Caki2 (cell line): ENCODE data around the gene NUDT22. TPM values are rescaled to one million over a fixed set of nuclear protein-coding genes. Genes with fewer than 3 reads are reported as not detected.

Experiments
- DNase-seq: peaks from one replicate; pipeline ENCODE4 v3.0.0-alpha.2; 2015; ENCODE audit warnings: low read depth
- in situ Hi-C: cut with HindIII; loops from 2 replicates; pipeline ENCODE4 v1.10.0; 2016; ENCODE audit warnings: low sequenced_read_pairs, low pct_unique_long_range_greater_than_20kb, mixed read lengths
- total RNA-seq: library from RNA; depleted of rRNA; stranded (reverse); fragments of >200 nt; shearing (Covaris generic); gene quantifications from 2 replicates; pipeline ENCODE4 v1.2.3, GENCODE V29; 2014; ENCODE audit warnings: low replicate concordance

Gene NUDT22
- total RNA-seq, 1 experiment from 2014 or later: 31.4 TPM

DNA sequence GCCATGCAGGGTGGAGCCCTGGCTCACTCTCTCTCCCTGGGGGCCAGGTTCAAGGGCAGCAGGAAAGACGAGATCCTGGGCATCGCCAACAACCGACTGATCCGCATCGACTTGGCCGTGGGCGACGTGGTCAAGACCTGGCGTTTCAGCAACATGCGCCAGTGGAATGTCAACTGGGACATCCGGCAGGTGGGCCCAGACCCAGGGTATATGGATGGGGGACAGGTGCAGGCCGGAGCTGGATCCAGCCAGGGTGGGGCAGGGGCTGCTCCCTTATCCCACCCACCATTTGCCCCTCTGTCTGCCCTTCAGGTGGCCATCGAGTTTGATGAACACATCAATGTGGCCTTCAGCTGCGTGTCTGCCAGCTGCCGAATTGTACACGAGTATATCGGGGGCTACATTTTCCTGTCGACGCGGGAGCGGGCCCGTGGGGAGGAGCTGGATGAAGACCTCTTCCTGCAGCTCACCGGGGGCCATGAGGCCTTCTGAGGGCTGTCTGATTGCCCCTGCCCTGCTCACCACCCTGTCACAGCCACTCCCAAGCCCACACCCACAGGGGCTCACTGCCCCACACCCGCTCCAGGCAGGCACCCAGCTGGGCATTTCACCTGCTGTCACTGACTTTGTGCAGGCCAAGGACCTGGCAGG, 2.9 kb upstream of the NUDT22 start:
- in situ Hi-C loops: no loop called here

DNA sequence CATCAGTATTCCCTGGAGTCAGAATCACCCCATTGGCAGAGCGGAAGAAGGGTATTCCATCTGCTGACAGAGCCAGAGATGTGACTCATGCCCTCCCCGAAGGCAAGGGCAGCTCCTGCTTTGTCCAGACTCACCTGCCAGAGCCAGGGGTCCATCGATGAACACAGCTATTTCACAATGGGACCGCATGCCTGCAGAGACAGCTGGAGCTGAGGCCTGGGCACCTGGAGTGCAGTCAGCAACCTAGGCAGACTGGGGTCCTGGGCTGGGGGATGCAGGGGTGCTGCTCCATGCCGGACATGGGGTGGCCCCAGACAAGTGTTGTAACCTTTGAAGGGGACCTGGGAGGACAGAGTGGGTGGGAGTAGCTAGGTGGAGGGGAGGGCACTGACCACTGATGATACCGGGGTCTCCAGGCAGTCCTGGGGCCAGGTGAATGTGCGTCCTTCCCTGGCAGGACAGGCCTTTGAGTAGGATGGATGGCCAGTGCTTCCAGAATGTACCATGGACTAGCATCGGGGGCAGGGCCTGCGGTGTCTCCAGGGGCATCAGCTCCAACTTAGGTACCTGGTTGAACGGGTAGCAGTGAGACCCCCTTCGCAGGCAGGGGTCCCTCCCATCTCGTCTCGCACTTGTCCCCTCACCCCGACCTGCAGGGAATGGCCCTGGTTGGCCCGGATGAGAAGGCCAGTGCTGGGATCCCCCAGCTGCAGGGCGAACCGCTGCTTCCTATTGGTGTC, 1.8 kb upstream of the NUDT22 start:
- in situ Hi-C loops: no loop called here
- no peak for DNase-seq

More for the DNA sequence above, 2.9 kb upstream of the NUDT22 start:
- no peak for DNase-seq

DNA sequence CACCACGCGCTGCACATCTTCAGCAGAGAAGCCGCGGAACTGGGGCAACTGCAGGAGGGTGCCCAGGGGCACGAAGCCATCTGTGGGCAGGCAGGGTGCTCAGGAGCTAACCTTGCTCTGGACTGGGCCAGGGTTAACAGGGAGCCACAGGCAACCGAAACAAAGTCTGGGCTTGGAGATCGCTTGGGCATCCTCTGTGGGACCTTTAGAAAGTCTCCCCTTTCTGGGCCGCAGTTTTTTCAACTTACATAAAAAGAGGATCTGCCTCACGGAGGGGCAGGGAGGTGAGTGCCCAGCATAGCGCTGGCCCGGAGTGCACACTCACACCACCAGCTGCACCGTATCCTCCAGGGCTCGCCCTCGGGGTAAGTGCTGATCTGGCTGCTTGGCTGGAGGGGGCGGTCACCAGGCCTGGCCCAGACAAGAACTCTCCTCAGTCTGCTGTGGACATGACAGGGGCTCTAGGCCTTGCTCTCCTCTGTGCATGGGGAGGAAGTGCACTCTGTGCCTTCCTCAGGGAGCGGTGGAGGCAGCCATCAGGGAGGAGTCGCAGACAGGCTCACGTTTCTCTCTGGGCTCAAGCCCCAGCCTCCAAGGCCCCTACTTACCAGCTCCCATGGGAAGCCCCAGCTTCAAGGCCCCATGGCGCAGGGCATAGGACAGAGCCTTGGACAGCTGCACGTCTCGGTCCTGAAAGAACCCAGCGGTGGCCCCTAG, 1.0 kb upstream of the NUDT22 start:
- no peak for DNase-seq
- in situ Hi-C loops: no loop called here

DNA sequence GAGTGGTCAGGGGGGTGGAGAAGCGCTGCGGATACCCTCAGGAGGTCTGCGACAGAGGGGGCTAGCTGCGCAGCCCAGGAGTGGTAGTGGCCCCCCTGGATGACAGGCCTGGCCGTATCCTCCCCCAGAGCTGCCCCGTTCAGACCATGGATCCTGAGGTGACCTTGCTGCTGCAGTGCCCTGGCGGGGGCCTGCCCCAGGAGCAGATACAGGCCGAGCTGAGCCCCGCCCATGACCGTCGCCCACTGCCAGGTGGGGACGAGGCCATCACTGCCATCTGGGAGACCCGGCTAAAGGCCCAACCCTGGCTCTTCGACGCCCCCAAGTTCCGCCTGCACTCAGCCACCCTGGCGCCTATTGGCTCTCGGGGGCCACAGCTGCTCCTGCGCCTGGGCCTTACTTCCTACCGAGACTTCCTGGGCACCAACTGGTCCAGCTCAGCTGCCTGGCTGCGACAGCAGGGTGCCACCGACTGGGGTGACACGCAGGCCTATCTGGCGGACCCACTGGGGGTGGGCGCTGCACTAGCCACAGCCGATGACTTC, 505 bp downstream of the NUDT22 start:
- in situ Hi-C loops: no loop called here

DNA sequence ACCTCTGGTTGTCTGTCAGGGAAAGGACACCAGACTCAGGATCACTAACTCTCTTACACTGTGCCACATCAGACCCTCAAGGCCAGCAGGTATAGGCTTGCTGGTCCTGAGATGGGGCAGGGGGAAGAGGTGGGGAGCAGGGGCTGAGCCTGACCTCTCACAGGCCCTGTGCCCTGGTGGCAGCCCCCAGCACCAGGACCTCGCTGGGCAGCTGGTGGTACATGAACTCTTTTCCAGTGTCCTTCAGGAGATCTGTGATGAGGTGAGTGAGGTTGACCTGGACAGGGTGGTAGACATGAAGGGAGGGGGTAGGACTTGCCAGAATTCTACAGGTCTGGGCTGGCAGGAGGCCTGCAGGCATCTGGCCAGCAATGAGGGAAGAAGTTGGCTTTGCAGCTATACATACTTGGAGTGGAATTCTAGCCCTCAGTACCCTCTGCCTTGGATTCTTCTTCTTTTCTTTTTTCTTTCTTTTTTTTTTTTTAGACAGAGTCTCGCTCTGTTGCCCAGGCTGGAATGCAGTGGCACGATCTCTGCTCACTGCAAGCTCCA, 1.4 kb downstream of the NUDT22 start:
- in situ Hi-C loops: no loop called here
- DNase-seq: no peak

More for the DNA sequence above, 505 bp downstream of the NUDT22 start:
- DNase-seq: peak; percentile 46

DNA sequence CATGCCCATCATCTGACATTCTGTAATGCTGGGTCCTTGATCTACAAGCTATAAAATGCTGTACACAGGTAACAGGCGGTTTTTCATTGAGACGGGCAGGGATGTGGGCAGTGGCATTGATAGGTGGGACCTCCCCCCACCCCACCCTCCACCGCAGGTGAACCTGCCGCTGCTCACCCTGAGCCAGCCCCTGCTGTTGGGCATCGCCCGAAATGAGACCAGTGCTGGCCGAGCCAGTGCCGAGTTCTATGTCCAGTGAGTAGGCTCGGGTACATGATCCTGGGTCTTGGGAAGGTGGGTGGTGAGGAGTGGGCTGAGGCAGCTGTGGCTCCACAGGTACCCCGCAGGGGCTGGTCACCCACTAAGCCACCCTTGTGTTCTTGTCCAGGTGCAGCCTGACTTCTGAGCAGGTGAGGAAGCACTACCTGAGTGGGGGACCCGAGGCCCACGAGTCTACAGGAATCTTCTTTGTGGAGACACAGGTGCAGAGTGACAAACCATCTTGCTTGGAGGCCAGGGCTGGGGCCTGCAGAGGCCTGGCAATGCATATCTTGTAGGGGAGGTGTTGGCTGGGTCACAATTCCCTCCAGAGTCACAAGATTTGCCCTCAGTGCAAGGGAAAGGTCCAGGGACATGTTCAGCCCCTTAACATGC, 3.1 kb downstream of the NUDT22 start:
- no peak for DNase-seq
- in situ Hi-C loops: no loop called here

DNA sequence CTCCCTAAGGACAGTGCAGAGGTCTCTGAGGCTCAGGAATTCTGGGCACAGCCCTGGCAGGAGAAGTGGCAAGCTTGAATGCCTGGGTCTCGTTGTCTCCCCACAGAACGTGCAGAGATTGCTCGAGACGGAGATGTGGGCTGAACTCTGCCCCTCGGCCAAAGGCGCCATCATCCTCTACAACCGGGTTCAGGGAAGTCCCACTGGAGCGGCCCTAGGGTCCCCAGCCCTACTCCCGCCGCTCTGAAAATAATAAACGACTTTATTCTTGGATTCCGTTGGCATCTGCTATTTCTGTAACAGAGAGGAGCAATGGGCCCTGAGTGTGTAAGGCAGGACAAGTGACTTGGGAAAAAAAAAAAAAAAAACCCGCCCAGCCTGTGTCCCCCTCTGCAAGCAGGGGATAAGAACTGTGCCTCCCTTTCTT, 3.7 kb downstream of the NUDT22 start:
- no peak for DNase-seq
- in situ Hi-C loops: no loop called here

DNA sequence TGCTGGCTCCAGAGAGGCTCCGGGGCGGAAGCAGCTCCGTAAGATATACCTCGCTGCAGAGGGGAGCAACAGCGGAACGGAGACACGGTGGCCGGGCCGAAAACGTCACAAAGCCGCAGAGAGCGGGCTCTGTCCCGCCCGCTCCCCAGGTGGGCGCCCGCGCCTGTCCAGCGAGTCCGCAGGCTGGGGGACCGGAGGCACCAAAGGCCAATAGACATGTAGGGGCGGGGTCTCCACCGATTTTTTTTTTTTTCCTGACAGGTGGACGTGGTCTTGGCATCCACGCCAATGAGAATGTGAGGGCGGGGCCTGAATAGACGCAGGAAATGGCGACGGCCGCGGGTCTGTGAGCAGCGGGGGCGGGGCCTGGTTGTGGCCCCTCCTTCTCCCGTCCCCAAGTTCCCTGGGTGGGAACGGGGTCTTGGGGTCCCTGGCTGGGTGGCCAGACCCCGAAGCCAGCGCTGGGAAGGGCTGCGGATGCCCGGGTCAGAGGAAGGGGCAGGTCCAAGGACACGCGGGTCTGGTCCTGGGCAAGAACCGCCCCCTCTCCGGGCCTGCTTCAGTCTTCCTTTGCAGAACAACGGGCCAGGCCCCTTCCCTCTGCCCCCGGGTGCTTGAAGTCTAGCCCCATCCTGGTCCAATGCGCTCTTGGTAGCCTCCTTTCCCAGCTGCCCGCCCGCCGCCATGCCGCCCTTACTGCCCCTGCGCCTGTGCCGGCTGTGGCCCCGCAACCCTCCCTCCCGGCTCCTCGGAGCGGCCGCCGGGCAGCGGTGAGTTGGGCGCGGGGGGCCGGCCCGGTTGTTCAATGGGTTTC, 4.3 kb downstream of the NUDT22 start, which contains the start of gene DNAJC4:
TSS of gene DNAJC4 (plus strand) at position 378 of the 814 bp plus-strand sequence. CDS start at position 685, 307 bp downstream.
- in situ Hi-C loops: no loop called here
- peak; percentile 92 for DNase-seq

DNA sequence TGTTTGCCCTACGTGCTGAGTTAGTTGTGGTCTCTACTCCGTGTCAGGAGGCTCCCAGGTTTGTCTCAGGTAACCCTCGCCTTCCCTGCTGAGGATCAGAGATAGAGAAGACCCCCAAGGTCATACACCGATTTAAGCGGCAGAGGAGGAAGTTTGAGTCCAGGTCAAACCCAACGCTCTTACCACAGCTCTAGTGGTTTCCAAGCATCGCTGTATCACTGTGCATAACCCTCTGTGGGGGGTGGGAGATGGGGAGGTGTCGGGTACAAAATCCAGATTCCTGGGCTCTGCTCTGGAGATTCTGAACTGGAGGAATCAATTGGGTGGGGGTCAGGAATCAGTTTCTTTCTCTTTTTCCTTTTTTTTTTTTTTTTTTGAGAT, 4.9 kb downstream of the NUDT22 start:
- no peak for DNase-seq
- in situ Hi-C loops: no loop called here

DNA sequence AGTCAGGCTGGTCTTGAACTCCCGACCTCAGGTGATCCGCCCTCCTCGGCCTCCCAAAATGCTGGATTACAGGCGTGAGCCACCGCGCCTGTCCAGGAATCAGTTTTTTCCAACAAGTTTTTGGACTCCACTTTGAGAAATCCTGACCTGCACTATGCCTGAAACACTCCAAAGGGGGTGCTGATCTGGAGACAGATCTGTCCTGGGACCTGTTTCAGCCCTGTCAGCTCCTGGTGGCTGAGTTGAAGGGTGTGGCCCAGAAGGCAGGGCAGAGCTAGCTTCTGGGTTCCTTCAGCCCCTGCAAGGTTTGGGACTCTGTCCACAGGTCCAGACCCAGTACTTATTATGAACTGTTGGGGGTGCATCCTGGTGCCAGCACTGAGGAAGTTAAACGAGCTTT, 5.5 kb downstream of the NUDT22 start:
- in situ Hi-C loops: no loop called here
- DNase-seq: no peak

DNA sequence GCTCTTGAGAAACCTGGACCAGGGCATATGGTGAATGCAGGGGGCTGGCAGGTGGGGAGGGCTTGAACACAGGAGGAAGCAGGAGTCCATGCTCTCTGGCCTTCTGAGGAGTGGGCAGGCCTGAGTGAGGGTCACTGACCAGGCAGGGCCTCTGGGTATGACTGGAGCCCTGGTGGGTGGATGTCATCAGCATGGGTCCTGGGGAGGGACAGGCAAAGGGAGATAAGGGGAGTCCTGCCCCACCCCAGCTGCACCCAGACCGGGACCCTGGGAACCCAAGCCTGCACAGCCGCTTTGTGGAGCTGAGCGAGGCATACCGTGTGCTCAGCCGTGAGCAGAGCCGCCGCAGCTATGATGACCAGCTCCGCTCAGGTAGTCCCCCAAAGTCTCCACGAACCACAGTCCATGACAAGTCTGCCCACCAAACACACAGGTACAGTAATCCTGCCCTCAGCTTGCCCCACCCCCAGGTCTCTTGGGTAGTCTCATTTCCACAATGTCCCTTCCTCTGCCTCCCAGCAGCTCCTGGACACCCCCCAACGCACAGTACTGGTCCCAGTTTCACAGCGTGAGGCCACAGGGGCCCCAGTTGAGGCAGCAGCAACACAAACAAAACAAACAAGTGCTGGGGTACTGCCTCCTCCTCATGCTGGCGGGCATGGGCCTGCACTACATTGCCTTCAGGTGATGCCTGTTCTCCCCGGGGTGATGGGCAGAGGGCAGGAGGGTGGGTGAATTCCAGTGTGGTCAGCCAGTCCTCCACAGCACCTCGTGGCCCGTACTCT, 6.3 kb downstream of the NUDT22 start:
- no peak for DNase-seq
- in situ Hi-C loops: no loop called here

DNA sequence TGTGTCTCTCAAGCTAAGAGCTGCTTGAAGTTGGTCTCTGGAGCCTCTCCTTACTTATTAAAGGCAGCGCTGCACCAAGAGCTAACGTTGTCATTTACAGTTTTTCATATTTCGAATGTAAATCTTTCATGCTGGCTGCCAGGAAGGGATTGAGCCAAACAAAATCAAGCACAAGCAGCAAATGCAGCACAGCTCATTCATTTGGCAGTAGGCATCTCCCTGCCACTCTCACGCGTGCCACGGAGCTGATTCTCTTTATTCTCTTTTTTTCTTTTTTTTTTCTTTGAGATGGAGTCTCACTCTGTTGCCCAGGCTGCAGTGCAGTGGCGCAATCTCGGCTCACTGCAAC, 6.9 kb downstream of the NUDT22 start:
- in situ Hi-C loops: no loop called here
- no peak for DNase-seq

DNA sequence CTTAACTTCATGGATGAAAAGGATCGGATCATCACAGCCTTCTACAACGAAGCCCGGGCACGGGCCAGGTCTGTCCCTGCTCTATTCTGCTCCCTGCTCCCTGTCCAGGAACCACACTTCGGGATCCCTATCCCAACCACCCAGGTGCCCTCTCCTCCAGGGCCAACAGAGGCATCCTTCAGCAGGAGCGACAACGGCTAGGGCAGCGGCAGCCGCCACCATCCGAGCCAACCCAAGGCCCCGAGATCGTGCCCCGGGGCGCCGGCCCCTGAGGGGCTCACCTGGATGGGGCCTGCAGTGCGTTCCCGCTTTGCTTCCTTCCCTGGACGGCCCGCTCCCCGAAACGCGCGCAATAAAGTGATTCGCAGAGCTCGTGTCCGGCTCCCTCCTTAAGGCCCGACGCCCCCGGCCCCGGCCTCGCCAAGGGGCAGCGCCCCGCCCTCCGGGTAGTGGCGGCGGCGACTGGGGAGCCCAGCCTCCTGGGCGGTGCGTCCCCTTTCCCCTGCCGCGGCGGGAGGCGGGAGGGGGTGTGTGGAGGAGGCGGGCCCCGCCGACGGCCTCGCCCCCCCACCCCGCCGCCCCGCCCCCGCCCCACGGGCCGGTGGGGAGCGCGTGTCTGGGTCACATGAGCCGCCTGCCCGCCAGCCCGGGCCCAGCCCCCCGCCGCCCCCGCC, 8.0 kb downstream of the NUDT22 start, which contains the start of gene VEGFB:
TSS of gene VEGFB (plus strand) at position 672 of the 674 bp plus-strand sequence. CDS start 250 bp downstream, outside the sequence.
- DNase-seq: peak; percentile 54
- in situ Hi-C loops: no loop called here

DNA sequence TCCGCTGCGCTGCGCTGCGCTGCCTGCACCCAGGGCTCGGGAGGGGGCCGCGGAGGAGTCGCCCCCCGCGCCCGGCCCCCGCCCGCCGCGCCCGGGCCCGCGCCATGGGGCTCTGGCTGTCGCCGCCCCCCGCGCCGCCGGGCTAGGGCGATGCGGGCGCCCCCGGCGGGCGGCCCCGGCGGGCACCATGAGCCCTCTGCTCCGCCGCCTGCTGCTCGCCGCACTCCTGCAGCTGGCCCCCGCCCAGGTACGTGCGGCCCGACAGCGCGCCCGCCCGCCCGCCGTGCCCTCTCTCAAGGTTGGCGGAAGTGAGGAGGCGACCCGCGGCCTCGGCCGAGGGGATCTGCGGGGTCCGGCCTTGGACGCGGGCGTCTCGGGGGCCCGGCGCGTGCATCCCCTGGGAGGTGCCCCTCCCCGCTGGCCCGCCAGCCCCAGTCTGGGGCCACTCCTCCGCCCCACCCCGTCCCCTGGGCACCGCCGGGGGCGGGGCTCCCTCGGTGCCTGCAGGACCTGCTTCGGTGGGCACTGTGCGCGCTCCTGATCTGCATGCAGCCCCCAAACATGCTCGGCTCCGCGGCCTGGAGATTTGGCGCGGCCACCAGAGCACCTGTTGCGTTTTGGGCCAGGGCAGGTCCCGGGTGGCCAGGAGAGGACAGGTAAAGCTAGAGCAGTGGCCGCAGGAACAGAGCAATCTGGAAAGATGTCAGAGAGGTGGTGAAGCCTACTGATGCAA, 8.7 kb downstream of the NUDT22 start:
- peak; percentile 59 for DNase-seq
- in situ Hi-C loops: no loop called here

DNA sequence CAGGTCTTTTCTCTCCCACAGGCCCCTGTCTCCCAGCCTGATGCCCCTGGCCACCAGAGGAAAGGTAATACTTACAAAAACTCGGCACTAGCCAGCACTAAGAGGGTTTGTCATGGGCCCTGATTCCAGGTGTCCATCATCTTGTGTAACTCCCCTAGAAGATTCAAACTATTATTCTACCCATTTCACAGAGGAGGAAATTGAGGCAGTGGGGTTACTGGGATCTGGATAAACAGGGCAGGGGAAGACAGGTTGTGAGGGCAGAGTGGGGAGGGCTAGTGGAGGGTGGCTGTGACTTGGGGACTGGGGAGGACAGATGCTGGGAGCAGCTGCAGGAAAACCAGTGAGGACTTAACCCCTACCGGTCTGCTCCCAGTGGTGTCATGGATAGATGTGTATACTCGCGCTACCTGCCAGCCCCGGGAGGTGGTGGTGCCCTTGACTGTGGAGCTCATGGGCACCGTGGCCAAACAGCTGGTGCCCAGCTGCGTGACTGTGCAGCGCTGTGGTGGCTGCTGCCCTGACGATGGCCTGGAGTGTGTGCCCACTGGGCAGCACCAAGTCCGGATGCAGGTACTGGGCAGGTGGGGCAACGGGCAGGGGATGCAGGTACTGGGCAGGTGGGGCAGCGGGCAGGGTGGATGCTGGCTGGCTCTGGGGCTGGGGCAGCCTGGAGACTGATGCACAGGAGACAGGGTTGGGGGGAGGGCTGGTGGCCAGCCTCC, 9.5 kb downstream of the NUDT22 start:
- no peak for DNase-seq
- in situ Hi-C loops: no loop called here
